Endodermal cell (in vitro differentiated cells): Measurements from ENCODE around the gene HOXD10. TPM values are rescaled to one million over a fixed set of nuclear protein-coding genes. Genes with fewer than 3 reads are reported as not detected.

Experiments
- DNase-seq: peaks from one replicate; pipeline ENCODE4 v3.0.0-alpha.2; 2017
- H3K27ac ChIP-seq: 2 replicates; pipeline ENCODE4 v1.5.1; 2013; ENCODE audit warnings: mild to moderate bottlenecking, low read depth, low read length, moderate library complexity
- H3K27me3 ChIP-seq: 2 replicates; pipeline ENCODE4 v1.6.1; 2013; ENCODE audit warnings: mild to moderate bottlenecking, low read length, moderate library complexity; ENCODE audit not compliant: insufficient read depth, control insufficient read depth, poor library complexity, severe bottlenecking
- H3K36me3 ChIP-seq: 2 replicates; pipeline ENCODE4 v1.7.0; 2013; ENCODE audit warnings: mild to moderate bottlenecking, low read length, moderate library complexity; ENCODE audit not compliant: control insufficient read depth, insufficient read depth
- H3K4me1 ChIP-seq: one replicate; pipeline ENCODE4 v1.7.0; 2013; ENCODE audit warnings: low read length; ENCODE audit not compliant: control insufficient read depth, insufficient read depth
- H3K4me3 ChIP-seq: 2 replicates; pipeline ENCODE4 v1.5.1; 2013; ENCODE audit warnings: mild to moderate bottlenecking, low read length, moderate library complexity
- H3K9ac ChIP-seq: 2 replicates; pipeline ENCODE4 v1.6.1; 2013; ENCODE audit warnings: mild to moderate bottlenecking, low read length, moderate library complexity; ENCODE audit not compliant: poor library complexity, severe bottlenecking; ENCODE audit errors: extremely low read depth
- H3K9me3 ChIP-seq: 2 replicates; pipeline ENCODE4 v1.6.1; 2013; ENCODE audit warnings: mild to moderate bottlenecking, low read length, moderate library complexity; ENCODE audit not compliant: control insufficient read depth
- H3K27ac Mint-ChIP-seq: 2 replicates; pipeline ENCODE4 v1.8.0; 2020; ENCODE audit warnings: mixed read lengths
- H3K27me3 Mint-ChIP-seq: 2 replicates; pipeline ENCODE4 v1.8.0; 2021; ENCODE audit warnings: mild to moderate bottlenecking, mixed read lengths; ENCODE audit not compliant: insufficient read depth
- H3K36me3 Mint-ChIP-seq: 2 replicates; pipeline ENCODE4 v1.8.0; 2020; ENCODE audit warnings: low read depth, mixed read lengths
- H3K4me1 Mint-ChIP-seq: 2 replicates; pipeline ENCODE4 v1.8.0; 2020; ENCODE audit warnings: mixed read lengths
- H3K4me3 Mint-ChIP-seq: 2 replicates; pipeline ENCODE4 v1.8.0; 2020; ENCODE audit warnings: mild to moderate bottlenecking, moderate library complexity, mixed read lengths
- H3K9me3 Mint-ChIP-seq: 2 replicates; pipeline ENCODE4 v1.8.0; 2020; ENCODE audit warnings: mild to moderate bottlenecking, mixed read lengths
- WGBS, 2 experiments: methylation state at CpG; one replicate each; pipeline versions ENCODE4 v1.1.5 to v1.1.7; 2013; ENCODE audit warnings: missing lambda C conversion rate in 2 of 2, mixed read lengths in 1 of 2; ENCODE audit not compliant: insufficient coverage in 1 of 2, insufficient read length in 1 of 2; 5-methylcytosine and 5-hydroxymethylcytosine counted together
- total RNA-seq, 2 donors: library from RNA; stranded (reverse); fragmentation: NEBNext Ultra II Directional in 1 of 2; extraction: Animal tissue kit (Norgen Biotek cat#: 25700) in 1 of 2; gene quantifications; 2 replicates in 1 of 2; 3 replicates in 1 of 2; pipeline ENCODE4 v1.2.1, GENCODE V29; 2021
- TF ChIP-seq, protein P1 (sequence below): fragments of 200-600 bp; sonication (generic); conservative IDR thresholded peaks from 2 replicates; pipeline ENCODE4 v1.5.0; 2021; ENCODE audit warnings: antibody characterized with exemption, mild to moderate bottlenecking

HOXD10 gene
- total RNA-seq, 2 donors from 2014 or later: not detected

DNA sequence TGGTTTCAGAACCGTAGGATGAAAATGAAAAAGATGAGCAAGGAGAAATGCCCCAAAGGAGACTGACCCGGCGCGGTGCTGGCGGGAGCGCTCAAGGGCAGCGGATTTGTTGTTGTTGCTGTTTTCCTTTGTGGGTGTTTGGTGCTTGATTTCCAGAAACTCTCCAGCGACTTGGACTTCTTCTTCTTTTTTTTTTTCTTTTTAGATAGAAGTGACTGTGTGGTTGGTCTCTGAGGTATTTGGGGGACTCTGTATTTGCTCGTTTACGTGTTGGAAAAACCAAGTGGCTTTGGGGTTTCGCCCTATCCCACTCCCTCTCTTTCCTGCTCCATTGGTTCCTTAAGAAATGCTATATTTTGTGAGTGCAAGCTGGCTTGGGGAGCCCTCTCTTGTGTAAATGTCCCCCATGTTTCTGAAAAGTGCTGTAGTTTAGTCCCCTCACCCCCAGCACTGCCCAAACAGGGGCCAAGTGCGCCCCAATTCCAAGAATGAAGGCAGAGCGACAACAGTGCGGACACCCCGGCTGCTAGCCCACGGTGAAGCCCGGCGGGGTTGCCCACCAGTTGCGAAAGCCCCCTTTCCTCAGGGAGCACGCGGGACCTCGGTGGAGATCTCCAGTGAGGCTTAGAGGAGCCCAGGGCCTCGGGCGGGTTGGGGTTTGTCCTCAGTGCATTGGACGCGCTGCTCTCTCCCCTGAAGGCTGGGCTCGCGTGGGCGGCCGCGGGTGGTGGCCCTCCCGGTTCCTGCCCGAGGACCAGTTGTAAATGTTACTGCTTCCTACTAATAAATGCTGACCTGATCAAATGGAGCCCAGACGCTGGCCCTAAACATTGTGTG is 7.8 kb downstream of the HOXD10 start:
- Histone ChIP-seq H3K9me3 (no peaks in the 10 kb centered on the region), H3K4me1 (no peaks in the 10 kb centered on the region), H3K4me3 (no peak overlapping the region), H3K36me3 (no peaks in the 10 kb centered on the region), H3K27me3 (peaks cover 100% of the 10 kb centered on the region), H3K27ac (no peak overlapping the region), H3K9ac (no peak overlapping the region)
- no peaks in the 10 kb centered on the region for H3K36me3 Mint-ChIP-seq
- no peak overlapping the region for H3K4me3 Mint-ChIP-seq
- H3K4me1 Mint-ChIP-seq: peaks cover 8% of the 10 kb centered on the region
- peaks cover 99% of the 10 kb centered on the region for H3K27me3 Mint-ChIP-seq
- TF ChIP-seq, protein P1, sequence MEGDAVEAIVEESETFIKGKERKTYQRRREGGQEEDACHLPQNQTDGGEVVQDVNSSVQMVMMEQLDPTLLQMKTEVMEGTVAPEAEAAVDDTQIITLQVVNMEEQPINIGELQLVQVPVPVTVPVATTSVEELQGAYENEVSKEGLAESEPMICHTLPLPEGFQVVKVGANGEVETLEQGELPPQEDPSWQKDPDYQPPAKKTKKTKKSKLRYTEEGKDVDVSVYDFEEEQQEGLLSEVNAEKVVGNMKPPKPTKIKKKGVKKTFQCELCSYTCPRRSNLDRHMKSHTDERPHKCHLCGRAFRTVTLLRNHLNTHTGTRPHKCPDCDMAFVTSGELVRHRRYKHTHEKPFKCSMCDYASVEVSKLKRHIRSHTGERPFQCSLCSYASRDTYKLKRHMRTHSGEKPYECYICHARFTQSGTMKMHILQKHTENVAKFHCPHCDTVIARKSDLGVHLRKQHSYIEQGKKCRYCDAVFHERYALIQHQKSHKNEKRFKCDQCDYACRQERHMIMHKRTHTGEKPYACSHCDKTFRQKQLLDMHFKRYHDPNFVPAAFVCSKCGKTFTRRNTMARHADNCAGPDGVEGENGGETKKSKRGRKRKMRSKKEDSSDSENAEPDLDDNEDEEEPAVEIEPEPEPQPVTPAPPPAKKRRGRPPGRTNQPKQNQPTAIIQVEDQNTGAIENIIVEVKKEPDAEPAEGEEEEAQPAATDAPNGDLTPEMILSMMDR: no peak
- no peak overlapping the region for H3K27ac Mint-ChIP-seq
- WGBS, 2 experiments: 18 to 32% methylated on average over 20 to 34 of the region's 34 CpGs
- peak; percentile 42 for DNase-seq
- no peaks in the 10 kb centered on the region for H3K9me3 Mint-ChIP-seq

DNA sequence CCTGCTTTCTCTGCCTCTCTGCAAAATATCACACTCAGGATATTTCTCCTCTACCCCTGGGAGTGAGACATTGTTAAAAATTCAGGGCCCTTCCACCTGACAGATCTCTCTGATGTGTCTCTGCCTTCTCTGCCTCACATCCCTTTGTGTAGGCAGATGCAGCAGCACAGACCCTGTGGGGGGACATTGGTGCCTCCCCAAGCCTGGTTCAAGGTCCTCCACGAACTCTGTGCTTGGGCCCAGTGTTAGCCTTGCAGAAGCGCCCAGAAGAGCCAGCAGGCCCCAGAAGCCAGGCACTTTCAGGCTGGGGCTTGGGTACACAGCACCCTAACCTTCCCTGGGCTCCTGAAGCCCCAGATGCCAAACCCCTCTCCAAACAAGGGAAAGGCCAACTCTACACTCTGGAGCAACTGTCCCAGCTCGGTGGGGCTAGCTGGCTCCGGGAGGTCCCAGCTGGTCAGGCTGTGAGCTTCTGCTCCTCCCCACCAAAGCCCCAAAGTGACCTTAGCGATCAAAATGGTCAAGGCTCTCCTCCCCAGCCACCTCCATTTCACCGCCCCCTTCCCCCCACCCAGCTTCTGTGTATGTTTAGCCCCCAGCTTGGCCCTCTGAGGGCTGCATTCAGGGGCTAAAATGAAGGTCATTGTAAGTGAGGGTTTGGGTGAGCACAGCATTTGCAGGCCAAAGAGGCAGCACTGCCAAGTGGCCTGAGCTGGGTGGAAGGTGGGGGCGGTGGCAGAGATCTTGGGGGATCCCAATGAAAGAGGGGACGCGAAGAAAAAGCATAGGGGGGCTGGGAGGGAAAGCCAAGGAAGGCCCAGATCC is 8.6 kb downstream of the HOXD10 start:
- H3K4me3 Mint-ChIP-seq: no peak overlapping the region
- H3K4me3 ChIP-seq: no peak overlapping the region
- no peak overlapping the region for H3K27ac ChIP-seq
- H3K9me3 ChIP-seq: no peaks in the 10 kb centered on the region
- TF ChIP-seq, protein P1: no peak
- no peak overlapping the region for H3K27ac Mint-ChIP-seq
- DNase-seq: peak; percentile 47
- no peaks in the 10 kb centered on the region for H3K4me1 ChIP-seq
- H3K27me3 ChIP-seq: peaks cover 100% of the 10 kb centered on the region
- H3K36me3 ChIP-seq: no peaks in the 10 kb centered on the region
- no peaks in the 10 kb centered on the region for H3K36me3 Mint-ChIP-seq
- peaks cover 96% of the 10 kb centered on the region for H3K27me3 Mint-ChIP-seq
- WGBS, 2 experiments: 24 to 30% methylated on average over 4 to 9 of the region's 9 CpGs
- H3K4me1 Mint-ChIP-seq: peaks cover 8% of the 10 kb centered on the region
- H3K9ac ChIP-seq: no peak overlapping the region
- H3K9me3 Mint-ChIP-seq: no peaks in the 10 kb centered on the region

DNA sequence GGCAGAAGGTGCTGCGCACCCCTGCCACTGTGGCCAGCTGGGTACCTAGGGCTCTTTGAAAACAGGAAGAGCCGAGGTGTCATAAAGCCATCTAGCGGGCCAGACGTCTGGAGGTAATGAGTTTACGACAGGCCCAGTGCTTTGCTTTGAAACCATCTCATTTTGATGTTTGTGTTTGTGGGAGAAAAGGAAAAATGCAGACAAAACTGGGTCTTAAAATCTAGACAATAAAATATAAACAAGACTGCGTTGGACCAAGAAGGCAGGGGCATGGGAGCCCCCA is 9.1 kb downstream of the HOXD10 start:
- Histone ChIP-seq H3K27ac (no peak overlapping the region), H3K27me3 (peaks cover 100% of the 10 kb centered on the region), H3K4me3 (no peak overlapping the region), H3K9ac (no peak overlapping the region), H3K4me1 (no peaks in the 10 kb centered on the region), H3K36me3 (no peaks in the 10 kb centered on the region), H3K9me3 (no peaks in the 10 kb centered on the region)
- peak; percentile 46 for DNase-seq
- 25 to 26% methylated on average over 5 to 6 of the region's 6 CpGs for WGBS, 2 experiments
- Mint-ChIP-seq H3K4me1 (peaks cover 8% of the 10 kb centered on the region), H3K27ac (no peak overlapping the region), H3K27me3 (peaks cover 95% of the 10 kb centered on the region), H3K36me3 (no peaks in the 10 kb centered on the region), H3K4me3 (no peak overlapping the region), H3K9me3 (no peaks in the 10 kb centered on the region)
- TF ChIP-seq, protein P1: no peak
